HG03095 (cell line): ENCODE measurements around the gene CDK14.

Source experiments
- ATAC-seq: cut with Tn5 transposase; IDR thresholded peaks from one replicate; pipeline ENCODE4 v1.9.1; 2021; ENCODE audit warnings: moderate library complexity; ENCODE audit not compliant: unreplicated experiment

CDK14 gene

GRCh38 chr7:90988516-90988915 lies 392.4 kb downstream of the CDK14 start:
- no peak for ATAC-seq

DNA sequence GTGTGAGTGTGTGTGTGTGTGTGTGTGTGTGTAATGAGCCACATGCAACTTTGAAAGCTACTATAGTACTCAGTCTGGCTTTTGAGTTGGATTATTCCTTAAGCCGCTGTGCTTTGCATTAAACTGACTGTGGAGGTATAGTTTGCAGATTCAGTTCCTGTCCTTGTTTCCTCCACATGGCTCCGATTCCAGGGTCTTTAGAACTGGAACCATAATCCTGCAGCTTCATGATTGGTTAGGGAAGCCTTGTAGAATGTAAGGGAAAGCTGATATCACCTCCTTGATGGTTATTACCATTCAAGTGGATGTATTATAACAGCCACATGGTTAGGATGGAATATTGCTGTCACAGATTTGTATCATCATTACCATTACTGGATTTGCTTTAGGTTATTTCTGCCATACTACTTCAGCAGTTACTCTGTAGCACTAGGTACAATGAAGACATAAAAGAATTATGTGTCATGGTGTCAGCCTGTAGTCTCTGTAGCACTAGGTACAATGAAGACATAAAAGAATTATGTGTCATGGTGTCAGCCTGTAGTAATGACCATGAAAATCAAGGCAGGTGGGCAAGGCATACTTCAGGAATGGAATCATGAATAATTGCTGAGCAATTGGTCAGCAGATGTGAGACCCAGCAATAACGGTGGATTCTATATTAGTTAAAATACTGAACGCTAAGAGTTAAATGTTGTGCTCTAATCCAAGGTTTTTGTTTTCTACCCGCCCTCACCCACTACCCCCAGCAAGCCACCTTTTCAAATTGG lies 393.1 kb downstream of the CDK14 start:
- ATAC-seq = no peak

GRCh38 chr7:90994121-90994520 lies 398.0 kb downstream of the CDK14 start:
- ATAC-seq = no peak

DNA sequence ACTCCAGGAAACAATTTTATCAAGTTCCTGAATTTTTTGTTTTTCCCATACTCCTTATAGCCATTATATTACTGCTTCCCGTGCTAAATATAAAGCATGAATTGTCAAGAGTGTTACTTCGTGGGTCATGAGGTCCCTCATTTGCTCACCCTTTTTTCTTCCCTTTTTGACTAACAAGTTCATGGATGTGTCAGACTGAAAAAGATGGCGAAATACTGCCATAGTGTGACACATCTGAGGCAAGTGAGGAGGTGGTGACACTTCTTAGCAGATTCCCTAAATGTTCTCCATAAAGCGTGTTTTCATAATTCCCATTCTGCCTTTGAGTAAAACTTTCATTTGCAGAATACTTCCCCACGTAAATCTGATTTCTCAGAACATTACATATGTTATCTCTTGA lies 398.5 kb downstream of the CDK14 start:
- ATAC-seq = no peak

DNA sequence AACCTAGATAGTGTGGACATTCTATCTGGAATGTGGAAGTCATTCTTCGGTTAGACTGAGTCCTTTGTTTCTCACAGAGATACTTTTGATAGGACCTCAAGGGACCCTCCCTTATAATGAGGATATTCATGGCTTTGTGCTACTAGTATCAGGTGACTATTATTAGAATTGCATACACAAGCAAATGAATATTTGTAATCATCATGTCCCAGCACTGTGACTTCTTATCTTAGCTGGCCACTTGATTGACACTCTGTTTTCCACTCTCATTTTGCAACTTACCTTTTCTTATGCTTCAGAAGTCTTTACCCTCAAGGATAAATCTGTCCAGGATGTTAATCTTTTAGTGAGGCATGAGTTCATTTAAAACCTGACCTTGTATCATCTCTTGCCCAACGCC lies 399.9 kb downstream of the CDK14 start:
- ATAC-seq = no peak

- ATAC-seq = no peak
These were observed 404.2 kb downstream of the CDK14 start for GRCh38 chr7:90999989-91000979.

- ATAC-seq = no peak
These were observed 408.9 kb downstream of the CDK14 start for GRCh38 chr7:91005024-91005423.

DNA sequence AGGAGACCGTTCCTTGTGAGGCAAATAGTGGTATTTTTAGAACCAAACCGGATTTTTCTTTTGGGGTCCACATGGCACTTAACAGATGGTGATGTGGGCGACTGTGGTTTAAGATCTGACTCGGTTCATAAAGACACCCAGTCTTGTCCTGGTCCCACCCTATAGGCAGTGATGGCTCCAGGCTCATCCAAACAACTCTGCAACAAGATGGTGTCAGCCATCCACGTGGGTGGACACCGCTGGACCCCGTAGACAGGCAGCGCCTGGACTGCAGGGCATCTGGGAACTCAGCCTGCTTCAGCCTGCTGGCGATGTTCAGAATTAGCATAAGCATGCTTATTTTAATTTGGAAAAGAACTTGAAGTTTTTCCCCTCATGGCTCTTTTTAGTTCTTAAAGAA lies 409.7 kb downstream of the CDK14 start:
- no peak for ATAC-seq

DNA sequence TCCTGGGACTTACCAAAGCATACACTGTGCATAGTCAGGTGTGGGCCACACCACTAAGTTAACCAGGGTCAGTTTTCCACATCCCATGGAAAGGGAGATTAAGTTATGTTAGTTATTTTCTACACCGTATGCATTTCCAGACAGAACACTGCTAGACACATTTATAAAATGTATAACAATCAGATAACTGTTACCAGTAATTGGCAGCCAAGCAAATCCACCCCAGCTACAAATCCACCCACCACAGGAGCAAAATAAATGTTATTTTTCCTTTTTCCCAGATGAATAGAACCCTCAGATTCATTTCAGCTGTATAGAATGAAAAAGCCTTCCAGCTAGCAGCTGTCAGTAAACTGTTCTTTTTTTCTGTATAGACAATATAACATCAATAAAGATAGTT lies 411.2 kb downstream of the CDK14 start:
- no peak for ATAC-seq

DNA sequence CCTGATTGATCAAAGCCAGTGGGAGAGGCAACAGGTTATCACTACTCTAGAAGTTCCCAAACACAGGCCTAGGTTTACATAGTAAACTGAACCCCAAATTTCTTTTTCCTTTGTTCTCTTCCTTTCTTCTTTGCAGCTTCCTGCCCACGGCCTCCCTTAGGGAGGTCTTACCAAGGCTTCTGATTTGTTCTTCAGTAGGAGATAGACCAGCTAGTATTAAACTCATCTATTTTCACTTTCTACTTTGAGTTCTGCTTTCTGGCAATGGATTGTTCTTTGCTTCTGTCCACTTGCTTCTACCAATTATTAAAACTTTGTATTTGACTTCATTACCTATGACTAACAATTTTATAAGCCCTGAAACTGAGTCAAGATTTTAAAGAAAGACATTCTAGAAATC lies 417.0 kb downstream of the CDK14 start:
- no peak for ATAC-seq

GRCh38 chr7:91019686-91020385 lies 423.7 kb downstream of the CDK14 start:
- ATAC-seq = no peak

DNA sequence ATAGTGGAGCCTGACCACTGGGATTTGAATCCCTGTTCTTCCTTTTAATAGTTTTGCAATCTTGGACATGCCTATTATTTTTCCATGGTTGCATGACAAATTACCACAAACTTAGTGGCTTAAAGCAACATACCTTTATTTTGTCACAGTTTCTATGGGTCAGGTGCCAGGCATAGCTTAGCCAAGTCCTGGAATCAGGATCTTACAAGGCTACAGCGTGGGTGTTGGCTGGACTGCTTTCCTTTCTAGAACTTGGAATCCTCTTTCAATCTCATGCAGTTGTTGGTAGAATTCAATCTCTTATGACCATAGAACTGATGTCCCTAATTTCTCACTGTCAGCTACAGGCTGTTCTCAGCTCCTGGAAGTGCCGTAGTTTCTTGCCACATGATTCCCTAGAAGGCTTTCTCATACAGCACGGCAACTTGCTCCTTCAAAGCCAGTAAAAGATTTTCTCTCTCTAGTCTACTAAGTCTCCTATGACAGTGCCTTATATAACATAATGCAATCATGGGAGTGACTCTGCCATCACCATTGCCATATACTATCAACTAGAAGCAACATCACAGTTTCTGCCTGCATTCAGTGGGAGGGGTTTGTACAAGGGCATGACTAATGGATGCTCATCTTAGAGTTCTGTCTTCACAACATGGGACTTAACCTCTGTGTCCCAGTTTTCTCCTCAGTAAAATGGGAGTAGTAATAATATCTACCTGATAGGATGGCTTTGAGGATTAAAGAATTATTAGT lies 424.7 kb downstream of the CDK14 start:
- ATAC-seq = no peak

GRCh38 chr7:91021956-91022355 lies 425.8 kb downstream of the CDK14 start:
- no peak for ATAC-seq

GRCh38 chr7:91025906-91026390 lies 429.8 kb downstream of the CDK14 start:
- no peak for ATAC-seq

- no peak for ATAC-seq
These were observed 433.6 kb downstream of the CDK14 start for GRCh38 chr7:91029688-91030087.

DNA sequence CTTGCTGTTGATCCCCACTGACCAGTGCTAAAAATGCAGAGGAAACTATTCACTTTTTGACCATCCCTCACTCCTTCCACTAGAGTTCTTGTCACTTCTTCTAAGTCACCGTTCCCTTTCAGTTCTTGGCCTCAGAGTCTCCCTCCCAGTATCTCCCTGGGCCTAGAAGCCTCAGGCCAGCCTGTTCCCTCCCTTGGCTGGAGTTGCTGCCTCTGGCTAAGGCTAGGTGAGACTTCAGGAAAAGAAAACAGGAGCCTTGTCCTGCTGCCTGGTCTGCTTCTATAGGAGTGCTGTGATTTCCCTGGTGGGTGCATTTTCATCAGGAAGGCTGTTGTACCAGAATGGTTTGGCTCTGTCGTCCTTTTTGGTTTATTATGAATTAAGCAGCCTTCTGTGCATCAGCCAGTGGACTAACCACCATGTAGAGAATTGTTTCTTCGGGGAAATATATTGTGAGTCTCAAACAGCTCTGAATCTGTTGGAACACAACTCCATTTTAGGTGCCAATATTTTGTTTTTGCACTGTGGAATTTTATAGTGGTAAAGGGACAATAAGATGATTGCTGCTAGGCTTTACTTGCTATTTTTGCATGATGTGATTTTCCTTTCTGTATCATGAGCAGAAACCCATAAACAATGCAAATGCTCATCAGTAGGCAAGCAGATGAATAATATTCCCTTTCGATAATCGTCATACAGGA lies 434.7 kb downstream of the CDK14 start:
- no peak for ATAC-seq

- ATAC-seq = no peak
These were observed 435.6 kb downstream of the CDK14 start for GRCh38 chr7:91031757-91032156.

- ATAC-seq = no peak
These were observed 437.5 kb downstream of the CDK14 start for GRCh38 chr7:91033574-91033973.

DNA sequence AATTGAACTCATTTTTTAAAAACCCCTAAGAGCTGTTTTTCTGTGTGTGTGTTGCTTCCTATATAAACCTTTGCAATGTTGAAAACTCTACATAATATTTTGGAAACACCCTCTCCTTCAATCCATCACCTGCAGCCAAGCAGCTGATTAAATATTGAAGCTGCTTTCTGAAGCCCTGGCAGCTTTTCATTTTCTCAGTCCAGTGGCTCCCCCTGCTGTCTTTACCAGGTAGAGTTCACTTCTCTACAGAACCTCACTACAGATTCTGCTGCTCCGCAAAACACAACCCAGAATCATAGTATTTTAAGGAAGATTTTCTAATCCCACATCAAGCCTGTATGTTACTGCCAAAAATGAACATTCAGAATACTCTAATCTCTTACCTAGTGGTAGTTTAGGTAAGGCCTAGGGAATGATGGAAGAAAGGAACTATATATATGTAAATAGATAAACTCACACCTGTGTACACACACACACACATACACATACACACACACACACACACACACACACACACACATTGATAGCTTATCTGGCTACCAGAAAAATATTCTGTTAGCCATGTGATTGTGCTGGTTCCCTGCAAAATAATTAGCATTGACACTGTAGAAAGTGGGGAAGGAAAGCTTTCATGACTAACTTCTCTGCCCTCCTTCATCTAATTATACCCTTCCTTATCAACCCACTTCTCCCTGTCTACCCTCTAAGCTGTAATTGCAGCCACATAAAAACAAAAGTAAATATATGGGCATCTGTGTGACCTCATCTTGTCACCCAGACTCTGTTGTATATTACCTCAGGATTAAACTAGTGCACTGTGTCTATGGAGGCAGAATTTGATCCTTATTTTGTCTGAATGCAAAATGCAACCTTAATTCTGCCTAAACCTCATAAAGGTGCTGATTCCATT lies 438.6 kb downstream of the CDK14 start:
- ATAC-seq = no peak
